Measurements from ENCODE around the gene ATG14.
"Not testable (repeated sequence)": the region's sequence is repeated elsewhere in the genome, so short reads cannot be mapped to it uniquely, and the experiment has no call there.

ATG14 gene, protein sequence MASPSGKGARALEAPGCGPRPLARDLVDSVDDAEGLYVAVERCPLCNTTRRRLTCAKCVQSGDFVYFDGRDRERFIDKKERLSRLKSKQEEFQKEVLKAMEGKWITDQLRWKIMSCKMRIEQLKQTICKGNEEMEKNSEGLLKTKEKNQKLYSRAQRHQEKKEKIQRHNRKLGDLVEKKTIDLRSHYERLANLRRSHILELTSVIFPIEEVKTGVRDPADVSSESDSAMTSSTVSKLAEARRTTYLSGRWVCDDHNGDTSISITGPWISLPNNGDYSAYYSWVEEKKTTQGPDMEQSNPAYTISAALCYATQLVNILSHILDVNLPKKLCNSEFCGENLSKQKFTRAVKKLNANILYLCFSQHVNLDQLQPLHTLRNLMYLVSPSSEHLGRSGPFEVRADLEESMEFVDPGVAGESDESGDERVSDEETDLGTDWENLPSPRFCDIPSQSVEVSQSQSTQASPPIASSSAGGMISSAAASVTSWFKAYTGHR

DNA sequence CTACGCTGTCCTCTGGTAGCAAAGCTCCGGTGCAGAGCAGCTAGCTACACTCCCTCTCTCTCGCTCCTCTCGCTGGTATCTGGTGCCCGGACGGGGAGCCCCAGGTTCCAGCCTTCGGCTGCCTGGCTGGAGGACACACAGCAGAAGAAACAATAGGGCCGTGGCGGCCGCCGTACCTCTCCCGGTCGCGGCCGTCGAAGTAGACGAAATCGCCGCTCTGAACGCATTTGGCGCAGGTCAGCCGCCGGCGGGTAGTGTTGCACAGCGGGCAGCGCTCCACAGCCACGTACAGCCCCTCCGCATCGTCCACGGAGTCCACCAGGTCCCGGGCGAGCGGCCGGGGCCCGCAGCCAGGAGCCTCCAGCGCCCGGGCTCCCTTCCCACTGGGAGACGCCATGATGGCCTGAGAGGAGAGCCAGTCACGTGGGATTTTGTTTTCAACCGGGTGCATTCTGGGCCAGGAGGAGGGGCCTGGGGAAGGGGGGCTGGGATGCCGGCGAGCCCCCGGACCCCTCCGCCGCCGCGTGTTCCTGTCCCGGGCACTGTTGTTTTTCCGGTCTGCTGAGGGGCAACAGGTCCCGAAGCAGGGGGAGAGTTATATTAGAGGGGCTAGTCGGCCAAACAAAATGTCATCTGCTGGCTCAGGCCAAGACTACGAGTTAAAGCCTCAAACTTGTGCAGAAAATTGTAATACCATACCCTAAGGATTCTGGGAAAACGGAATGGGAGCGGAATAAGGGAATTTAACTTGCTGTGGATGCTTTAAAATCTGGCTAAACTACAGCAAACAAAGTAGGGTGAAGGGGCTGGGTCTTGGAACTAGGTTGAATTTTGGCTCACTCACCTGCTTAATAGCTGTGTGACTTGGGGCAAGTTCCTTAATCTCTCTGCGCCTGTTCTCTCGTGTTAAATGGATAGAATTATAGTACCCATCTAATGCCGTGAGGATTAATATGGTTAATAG lies at the start of gene ATG14:
Gene ATG14, minus strand, starts transcription at position 405 of the 964 bp plus-strand sequence. Its CDS starts 8 bp downstream, at position 397.
- DNase-seq, result peak; percentile 74

DNA sequence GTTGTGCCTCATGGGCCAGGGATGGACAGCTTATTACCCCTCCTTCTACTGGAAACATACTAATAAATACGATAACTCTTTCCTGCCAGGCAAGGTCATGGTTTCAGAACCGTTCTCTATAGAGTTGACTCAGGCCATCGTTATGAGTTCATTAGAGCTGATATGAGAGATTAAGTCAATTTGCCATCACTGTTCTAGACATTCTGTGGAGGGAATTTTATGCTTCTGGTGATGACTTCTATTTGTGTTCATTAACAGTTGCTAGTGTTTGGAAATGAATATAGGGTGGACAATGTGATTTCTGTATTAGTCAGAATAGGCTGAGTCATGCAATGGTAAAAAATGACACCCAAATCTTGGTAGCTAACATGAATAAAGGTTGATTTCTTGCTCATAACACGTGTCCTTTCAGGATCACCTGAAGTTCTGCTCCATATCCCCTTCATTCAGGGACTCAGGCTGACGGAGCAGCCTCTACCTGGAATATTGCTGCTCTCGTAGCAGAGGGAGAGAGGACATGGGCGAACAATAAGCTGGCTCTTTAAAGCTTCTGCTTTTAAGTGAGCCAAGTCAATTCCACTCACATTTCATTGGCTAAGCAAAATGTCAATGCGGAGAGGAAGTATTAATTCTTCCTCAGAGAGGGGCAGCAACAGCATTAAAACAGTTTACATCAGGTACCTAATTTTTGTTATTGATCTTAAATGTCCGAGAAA lies 47.3 kb upstream of the ATG14 start:
- DNase-seq, result no peak

DNA sequence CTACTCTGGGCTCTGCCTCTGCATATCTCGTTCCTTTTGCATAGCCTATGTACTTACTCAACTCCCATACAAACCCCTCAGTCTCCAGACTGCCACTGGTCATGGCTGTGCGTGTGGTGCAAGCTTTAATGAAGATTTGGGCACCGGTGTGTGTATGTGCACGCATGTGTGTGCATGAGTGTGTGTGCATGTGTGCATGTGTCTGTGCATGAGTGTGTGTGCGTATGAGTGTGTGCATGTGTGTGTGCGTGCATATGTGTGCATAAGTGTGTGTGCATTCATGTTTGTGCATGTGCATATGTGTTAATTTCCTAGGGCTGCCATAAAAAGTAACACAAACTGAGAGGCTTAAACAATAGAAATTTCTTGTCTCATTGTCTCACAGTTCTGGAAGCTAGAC lies 45.9 kb upstream of the ATG14 start:
- no peak for DNase-seq

DNA sequence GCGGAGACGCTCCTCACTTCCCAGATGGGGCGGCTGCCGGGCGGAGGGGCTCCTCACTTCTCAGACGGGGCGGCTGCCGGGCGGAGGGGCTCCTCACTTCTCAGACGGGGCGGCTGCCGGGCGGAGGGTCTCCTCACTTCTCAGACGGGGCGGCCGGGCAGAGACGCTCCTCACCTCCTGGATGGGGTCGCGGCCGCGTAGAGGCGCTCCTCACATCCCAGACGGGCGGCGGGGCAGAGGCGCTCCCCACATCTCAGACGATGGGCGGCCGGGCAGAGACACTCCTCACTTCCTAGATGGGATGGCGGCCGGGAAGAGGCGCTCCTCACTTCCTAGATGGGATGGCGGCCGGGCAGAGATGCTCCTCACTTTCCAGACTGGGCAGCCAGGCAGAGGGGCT lies 44.8 kb upstream of the ATG14 start:
- not testable (repeated sequence) for DNase-seq

DNA sequence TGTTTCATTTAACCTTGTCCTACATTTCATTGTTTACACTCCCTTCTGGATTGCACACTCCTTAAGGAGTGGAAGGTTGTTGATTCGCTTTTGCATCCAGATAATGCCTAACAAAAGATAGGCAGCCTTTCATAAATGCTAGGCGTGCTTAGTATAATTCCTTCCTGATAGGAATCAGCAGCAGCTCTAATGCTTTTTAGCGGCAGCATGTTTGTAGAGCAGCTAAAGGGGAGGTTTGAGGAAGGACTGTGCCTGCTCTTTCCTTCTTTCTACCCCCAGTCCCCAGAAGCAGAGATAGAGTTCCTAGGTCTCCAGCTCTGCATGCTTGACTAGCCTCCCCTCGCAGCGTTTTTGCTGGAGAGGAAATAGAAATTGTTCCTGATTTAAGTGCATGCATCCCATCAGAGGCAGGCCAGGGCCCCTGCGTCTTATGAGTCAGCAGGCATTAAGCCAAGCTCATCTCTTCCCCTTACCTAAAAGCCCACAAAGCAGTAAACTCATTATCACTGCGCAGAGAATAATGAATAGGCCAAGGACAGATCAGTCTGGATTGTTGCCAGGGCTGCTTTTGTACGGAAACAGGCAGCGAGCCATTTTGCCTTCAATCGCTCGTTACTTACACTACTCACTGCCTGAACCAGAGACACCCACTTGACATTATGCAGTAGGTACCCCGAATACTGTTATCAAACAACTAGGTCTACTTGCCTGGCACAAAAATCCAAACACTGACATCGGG lies 42.8 kb upstream of the ATG14 start:
- no peak for DNase-seq

DNA sequence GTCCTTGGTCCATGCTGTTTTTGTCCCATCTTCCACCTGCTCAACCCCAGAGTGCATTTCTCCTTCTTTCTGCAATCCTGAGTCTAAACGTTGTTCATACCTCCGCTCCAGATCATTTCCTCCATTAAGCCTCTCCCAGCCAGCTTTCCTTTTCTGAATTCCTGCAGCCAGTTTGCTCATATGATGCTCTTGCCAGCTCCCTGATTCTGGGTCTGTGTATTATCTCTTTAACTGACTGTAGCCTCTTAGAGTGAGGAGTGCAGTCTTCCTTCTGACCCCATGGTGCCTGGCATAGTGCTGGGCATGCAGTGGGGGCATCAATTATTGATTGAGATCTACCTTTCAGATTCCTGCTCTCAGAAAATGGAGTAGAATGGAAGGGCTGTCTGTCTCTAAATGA lies 40.3 kb upstream of the ATG14 start:
- DNase-seq, result no peak

DNA sequence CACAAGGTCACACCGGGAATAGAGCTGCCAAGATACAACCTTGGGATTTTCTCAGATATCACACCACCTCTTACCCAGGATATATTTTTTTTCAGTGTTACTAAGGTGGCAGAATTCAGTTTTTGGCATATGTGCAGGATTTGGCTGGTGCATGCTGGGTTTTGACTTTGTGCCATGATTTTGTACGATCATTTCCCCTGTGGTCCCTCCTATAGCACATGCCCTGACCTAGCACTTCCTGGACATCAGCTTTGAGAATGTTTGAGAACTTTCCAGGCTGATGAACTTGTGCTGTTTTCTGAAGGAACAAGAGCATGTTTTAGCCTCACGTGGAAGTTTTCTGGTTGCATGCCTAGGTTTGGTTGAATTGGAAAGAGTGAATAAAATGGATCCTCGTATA lies 39.8 kb upstream of the ATG14 start:
- no peak for DNase-seq

DNA sequence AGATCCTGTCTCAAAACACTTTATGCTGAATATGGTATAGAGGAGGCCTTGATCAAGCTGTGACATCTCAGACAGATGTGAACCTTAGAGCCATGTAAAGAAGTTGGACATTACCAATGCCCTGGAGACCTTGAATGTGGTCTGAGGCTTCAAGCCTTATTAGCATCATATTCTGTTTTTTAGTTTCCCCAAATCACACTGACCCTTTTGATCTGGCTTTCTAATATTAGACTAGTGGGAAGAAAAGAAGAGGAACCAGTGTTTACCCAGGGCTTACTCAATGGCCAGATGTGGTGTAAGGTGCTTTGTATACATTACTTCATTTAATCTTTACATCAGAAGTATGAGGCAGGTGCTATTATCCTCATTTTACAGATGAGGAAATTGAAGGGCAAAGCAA lies 39.4 kb upstream of the ATG14 start:
- DNase-seq, result no peak

DNA sequence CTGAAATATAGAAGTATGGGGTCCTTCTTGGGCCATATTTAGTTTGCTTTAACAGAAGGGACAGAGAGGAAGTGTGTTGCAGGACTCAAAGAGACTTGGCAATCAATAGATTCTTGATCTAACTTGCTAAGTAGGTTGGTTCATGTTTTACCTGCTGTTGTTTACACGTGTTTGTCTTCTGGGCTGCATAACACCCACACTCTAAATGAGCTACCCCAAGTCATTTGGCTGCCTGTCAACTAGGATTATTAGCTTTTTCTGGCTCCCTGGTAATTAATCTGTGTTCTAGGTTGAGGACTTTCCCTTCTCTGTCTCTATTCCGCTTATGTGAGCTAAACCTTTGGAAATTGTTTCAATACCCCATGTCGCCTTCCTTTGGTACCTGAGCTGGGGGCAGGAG lies 38.9 kb upstream of the ATG14 start:
- no peak for DNase-seq

DNA sequence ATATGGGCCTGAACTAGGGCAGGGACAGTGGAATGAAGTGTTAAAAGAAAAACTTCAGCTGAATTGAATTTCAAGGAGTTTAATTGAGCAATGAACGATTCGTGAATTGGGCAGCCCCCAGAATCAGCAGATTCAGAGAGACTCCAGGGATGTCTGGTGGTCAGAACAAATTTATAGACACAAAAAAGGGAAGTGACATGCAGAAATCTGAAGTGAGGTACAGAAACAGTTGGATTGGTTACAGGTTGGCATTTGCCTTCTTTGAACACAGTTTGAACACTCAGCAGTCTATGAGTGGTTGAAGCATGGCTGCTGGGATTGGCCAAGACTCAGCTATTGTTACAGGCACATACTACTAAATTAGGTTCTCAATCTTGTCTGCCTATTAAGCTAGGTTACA lies 38.5 kb upstream of the ATG14 start:
- no peak for DNase-seq

DNA sequence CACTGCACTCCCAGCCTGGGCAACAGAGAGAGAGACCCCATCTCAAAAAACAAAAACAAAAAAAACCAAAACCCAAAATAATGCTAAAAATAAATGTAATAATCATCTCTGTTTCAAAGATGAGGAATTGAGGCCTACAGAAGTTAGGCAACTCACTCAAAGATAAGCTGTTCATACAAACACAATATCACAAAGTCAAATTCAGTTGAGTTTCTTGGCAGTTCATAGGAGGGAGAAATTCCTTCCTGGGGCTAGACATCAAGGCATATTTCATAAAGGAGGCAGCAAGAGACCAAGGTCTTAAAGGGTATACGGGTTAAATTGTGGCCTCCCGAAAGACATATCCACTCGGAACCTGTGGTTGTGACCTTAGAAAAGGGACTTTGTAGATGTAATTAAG lies 37.5 kb upstream of the ATG14 start:
- DNase-seq, result no peak

DNA sequence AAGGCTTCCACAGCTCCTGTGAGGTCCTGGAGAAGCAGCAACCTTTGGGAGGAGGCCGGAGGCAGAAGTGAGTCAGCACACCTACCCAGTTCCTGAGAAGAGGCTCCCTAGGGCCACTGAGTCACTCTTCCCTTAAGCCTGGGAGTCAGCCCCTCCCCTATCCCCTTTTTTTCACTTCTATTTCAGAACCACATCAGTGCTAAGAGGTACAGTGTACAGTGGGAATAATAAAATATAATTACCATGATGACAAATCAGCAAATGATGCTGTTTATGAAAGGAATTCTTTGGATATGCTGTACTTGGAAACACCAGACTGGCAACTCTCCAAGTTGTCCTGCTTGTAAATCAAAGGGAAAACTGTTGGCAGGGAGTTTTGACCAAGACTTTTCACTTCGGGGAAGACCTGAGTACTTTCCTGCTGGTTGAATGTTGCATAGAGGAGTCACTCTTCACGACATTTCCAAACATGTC lies 36.5 kb upstream of the ATG14 start:
- DNase-seq, result no peak

DNA sequence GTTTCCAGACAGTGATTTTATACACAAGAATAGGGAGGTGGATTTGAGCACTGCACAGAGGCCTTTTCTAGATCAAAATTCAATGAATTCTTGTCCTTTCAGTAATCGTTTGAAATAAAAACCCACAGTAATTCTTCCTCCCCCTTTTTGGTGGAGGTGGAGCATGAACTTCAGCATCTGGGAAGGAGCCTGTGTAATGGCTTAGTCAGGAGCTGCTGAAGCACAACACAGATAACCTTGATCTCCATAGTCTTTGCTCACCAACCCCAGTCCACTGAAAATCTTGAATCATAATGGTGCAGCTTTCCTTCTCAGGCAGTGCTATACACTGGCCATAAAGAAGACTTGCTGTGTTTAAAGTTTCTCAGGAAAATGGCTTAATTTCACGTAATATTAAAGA lies 35.2 kb upstream of the ATG14 start:
- no peak for DNase-seq

DNA sequence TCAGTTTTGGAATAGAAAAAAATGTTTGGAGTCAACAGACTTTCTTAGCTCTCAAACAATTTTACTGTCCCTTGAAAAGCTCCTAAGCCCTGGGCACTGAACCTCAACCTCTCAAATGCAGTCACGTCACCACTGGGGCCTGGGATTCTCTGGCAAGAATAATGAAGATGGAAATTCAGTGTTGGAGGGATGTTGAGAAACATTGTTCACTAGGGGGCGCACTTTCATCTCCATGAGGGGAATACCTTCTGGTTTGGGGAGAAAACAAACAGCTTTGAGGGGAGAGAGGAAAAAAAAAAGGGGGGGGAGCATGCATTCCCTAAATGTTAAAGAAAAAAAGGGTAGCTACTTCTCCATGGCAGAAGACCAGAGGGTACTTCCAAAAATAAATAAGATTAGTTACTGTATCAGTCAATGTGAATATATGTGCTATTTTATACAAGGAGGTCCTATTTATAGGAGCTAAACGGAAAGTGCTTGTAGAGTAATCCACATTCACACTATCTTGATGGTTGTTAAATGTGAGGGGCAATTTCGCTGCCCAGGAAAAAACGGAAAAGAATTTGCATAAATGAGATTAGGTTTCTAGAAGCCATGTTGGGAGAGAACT lies 34.6 kb upstream of the ATG14 start:
- DNase-seq, result peak; percentile 60

DNA sequence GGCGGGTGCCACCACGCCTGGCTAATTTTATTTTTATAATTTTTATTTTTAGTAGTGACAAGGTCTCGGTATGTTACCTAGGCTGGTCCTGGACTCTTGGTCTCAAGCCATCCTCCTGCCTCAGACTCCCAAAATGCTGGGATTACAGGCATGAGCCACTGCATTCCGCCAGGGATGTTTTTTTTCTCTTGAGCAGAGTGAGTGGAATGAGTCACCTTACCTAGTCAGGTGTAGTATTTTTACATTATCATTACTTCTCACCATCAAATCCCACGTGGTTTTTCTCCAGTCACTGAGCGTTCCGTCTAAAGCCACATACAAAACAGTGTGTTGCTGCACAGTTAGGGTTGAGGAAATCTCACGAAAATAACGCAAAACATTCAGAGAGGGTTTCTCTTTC lies 29.7 kb upstream of the ATG14 start:
- DNase-seq, result no peak

DNA sequence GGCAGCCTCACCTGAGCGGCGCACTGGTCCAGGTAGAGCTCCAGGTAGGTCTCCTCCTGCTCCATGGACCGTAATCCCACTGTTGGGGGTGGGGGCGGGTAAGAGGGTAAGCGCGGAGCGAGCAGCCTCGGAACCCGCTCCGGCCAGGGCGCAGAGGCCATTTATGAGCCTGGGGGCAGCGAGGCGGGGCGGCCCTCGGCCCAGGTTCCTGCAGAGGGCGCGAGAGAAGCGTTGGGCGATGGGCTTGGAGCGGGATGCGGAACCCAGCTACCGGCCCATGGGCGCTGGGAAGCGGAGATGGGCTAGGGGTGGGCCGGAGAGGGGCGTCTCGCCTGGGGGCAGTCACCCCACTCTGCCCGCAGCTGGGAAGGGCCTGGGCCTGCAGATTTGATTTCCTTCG lies 28.8 kb upstream of the ATG14 start, which contains the start of gene TBPL2:
Gene TBPL2, minus strand, starts transcription at position 232 of the 400 bp plus-strand sequence. Its CDS starts 167 bp downstream, at position 65.
- DNase-seq, result no peak

DNA sequence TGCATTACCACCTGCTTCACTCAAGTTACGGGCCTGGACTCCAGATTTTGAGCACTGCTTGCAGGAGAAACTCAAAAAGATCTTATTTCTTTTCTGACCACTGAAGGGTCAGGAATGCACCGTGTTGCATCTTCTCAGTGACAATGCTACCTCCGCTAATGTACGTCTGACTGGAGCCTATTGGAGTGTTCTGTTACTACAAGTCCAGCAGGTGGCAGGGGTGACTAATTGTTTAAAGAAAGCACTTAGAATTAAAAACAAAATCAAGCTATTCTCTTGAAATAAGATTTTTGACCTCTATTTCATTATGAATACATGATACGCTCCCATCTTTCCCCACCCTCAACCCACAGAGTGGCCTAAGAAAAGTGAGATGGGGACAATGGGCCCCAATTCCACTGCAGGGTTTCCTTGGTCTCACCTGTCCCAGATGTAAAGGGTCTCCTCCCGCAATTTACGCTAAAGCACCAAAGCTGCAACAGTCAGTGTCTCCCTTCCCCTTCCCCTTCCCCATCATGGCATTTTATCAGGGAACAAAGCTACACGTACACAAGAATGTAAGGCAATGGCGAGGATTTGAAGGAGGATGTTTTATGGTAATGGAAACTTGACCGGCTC lies 26.5 kb upstream of the ATG14 start:
- DNase-seq, result no peak

DNA sequence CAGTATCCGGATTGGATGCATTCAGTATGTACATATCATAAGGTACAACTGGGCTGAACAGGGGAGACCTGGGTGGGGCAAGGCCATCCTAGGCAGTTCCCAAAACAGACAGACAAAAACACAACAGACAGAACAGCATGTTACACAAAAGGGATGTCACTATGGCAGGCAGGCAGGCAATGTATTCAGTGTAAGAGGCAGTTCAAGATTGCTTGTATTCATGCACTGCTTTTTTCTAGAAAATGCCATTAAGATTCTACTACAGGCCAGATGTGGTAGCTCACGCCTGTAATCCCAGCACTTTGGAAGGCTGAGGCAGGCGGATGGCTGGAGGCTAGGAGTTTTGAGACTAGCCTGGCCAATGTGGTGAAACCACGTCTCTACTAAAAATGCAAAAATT lies 25.3 kb upstream of the ATG14 start:
- no peak for DNase-seq

DNA sequence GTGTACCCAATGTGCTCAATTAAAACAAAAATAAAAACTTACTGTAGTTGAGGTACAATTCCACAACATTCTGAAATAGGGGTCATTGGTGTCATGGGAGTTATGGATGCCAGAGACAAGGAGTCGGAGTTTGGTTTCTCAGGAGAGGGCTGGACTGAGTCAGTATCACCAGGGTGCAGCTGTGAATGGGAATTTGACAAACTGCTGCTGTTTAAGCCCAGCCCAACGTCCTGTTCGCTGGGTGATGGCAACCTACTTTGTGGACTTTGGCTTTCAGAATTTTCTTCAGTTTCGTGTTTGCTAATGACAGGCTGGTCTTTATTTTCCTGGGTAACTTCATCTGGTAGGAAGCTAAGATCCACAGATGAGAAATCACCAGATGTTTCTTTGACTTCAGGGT lies 24.9 kb upstream of the ATG14 start:
- DNase-seq, result no peak

DNA sequence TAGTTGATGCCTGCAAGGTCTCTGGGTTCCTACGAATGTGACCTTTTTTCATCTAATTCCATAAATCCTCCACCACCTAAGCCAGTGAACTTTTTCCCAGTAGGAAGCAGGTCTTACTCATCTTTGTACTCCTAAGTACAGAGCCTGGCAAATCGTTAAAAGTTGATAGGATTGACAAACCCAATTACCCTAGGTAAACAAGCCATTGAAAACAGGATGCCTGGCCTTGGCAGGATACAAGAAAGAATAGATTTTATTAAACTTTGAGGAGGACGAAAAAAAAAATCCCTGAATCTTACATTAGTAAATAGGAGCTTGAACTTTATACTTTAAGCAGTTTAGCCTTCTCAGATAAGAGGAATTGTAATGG lies 23.2 kb upstream of the ATG14 start:
- DNase-seq, result no peak
